OCI-LY7 (cell line): ENCODE results near the gene SHMT1. TPM values are rescaled to one million over a fixed set of nuclear protein-coding genes. Genes with fewer than 3 reads are reported as not detected.
A peak's percentile ranks its signal among the peaks of the same experiment; 100 is the strongest.

Source experiments
- BruUV-seq: library from RNA; stranded (reverse); fragments of 400-500 nt; replicated peaks from 2 replicates; lab custom pipeline; 2021; lab: Mats Ljungman, UMichigan
- CTCF ChIA-PET: fragments of 300-600 bp; sonication (Branson Sonifier 250); formaldehyde crosslinking; loops from one replicate; lab custom pipeline; 2022; ENCODE audit warnings: antibody characterized with exemption; ENCODE audit not compliant: unreplicated experiment; lab: Charles Lee
- POLR2A ChIA-PET: fragments of 300-600 bp; sonication (Branson Sonifier 250); formaldehyde crosslinking; loops from one replicate; lab custom pipeline; 2022; ENCODE audit warnings: antibody characterized with exemption; lab: Charles Lee
- DNase-seq: peaks from one replicate; pipeline ENCODE4 v3.0.0-alpha.2; 2015; ENCODE audit warnings: low spot score
- H2AFZ ChIP-seq: fragments of 200-600 bp; sonication (generic), shearing (Covaris generic); 2 replicates; pipeline ENCODE4 v1.6.1; 2014; ENCODE audit warnings: mild to moderate bottlenecking, antibody characterized with exemption, low read length, moderate library complexity
- H3K27ac ChIP-seq: fragments of 200-600 bp; sonication (generic); 2 replicates; pipeline ENCODE4 v1.5.1; 2014; ENCODE audit warnings: mixed run types, low read depth, mild to moderate bottlenecking, moderate library complexity, low read length, inconsistent platforms; ENCODE audit not compliant: poor library complexity, severe bottlenecking
- H3K36me3 ChIP-seq: fragments of 200-600 bp; sonication (generic); 2 replicates; pipeline ENCODE4 v1.6.1; 2014; ENCODE audit warnings: mild to moderate bottlenecking, antibody characterized with exemption, low read length, moderate library complexity, mixed read lengths; ENCODE audit not compliant: insufficient read depth
- H3K4me1 ChIP-seq: fragments of 200-600 bp; sonication (generic); 2 replicates; pipeline ENCODE4 v1.5.1; 2014; ENCODE audit warnings: mild to moderate bottlenecking, low read length; ENCODE audit not compliant: insufficient read depth, poor library complexity, severe bottlenecking
- H3K4me2 ChIP-seq: fragments of 200-600 bp; sonication (generic); 2 replicates; pipeline ENCODE4 v1.6.1; 2014; ENCODE audit warnings: mild to moderate bottlenecking, low read length
- H3K4me3 ChIP-seq: fragments of 200-600 bp; sonication (generic); 2 replicates; pipeline ENCODE4 v1.5.1; 2014; ENCODE audit warnings: mild to moderate bottlenecking, low read depth, low read length; ENCODE audit not compliant: poor library complexity, severe bottlenecking
- H3K79me2 ChIP-seq: fragments of 200-600 bp; sonication (generic); 2 replicates; pipeline ENCODE4 v1.6.1; 2016; ENCODE audit warnings: low read depth, mild to moderate bottlenecking, low read length, moderate library complexity, mixed read lengths; ENCODE audit not compliant: insufficient read depth
- H3K9me2 ChIP-seq: fragments of 200-600 bp; sonication (generic); 2 replicates; pipeline ENCODE4 v1.6.1; 2016; ENCODE audit warnings: mild to moderate bottlenecking, low read length, mixed read lengths; ENCODE audit not compliant: insufficient read depth
- H3K9me3 ChIP-seq: fragments of 200-600 bp; sonication (generic); 2 replicates; pipeline ENCODE4 v1.6.1; 2014; ENCODE audit warnings: mild to moderate bottlenecking, mixed run types, low read length, mixed read lengths
- H4K20me1 ChIP-seq: fragments of 200-600 bp; sonication (generic); 2 replicates; pipeline ENCODE4 v1.6.1; 2014; ENCODE audit warnings: mild to moderate bottlenecking, antibody characterized with exemption, low read length, moderate library complexity, mixed read lengths; ENCODE audit not compliant: insufficient read depth
- EZH2phosphoT487 ChIP-seq: fragments of 200-600 bp; sonication (generic); IDR thresholded peaks from 2 replicates; pipeline ENCODE4 v1.6.1; 2018; ENCODE audit warnings: low read depth, borderline replicate concordance, mild to moderate bottlenecking, mixed run types, antibody characterized with exemption, low read length, moderate library complexity, mixed read lengths
- intact Hi-C: fragments of 100-400 bp; cut with micrococcal nuclease; formaldehyde crosslinking; loops from one replicate; pipeline ENCODE4 v1.10.0; 2022; ENCODE audit not compliant: unreplicated experiment
- total RNA-seq, 2 experiments: library from RNA; depleted of rRNA in 1 of 2; stranded (reverse); fragments of >200 nt in 1 of 2; shearing (Covaris generic) in 1 of 2; gene quantifications; 2 replicates each; pipeline ENCODE4 v1.2.3, GENCODE V29; 2014 to 2022
- TF ChIP-seq, protein P1 (sequence below): fragments of 200-600 bp; sonication (generic); conservative IDR thresholded peaks from 2 replicates; pipeline ENCODE4 v1.5.1; 2014; ENCODE audit warnings: mild to moderate bottlenecking, antibody characterized with exemption, low read length, moderate library complexity, mixed read lengths

SHMT1 gene
- total RNA-seq, 2 experiments from 2014 or later = 66.5 to 101 TPM

DNA sequence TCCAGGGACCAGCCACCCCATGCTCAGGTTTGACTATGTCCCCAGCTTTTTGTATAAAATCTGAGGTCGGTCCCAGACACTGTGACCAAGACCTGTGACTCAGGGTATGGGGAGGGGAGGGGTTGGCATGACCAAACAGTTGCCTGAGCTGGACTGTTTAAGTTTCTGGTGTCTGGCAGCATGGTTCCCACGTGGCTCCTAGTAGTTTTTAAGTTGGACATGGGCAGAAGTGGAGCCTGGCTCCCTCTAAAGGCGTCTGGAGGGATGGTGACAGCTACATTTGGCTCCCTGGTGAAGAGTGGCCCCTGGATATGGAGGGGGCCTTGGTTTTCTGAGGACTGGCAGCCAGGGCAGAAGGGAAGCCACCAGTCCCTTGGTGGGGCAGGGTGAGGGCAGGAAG lies 40.3 kb downstream of the SHMT1 start:
- no peaks in the 10 kb centered on the region for H3K9me2 ChIP-seq
- H3K4me3 ChIP-seq = no peak overlapping the region
- H4K20me1 ChIP-seq = no peaks in the 10 kb centered on the region
- POLR2A ChIA-PET = no interaction called here
- no peak overlapping the region for H2AFZ ChIP-seq
- intact Hi-C loops = no loop called here
- H3K4me2 ChIP-seq = no peak overlapping the region
- peaks cover 2% of the 10 kb centered on the region; the same call in 1 of the 2 replicates for H3K79me2 ChIP-seq
- TF ChIP-seq, protein P1, sequence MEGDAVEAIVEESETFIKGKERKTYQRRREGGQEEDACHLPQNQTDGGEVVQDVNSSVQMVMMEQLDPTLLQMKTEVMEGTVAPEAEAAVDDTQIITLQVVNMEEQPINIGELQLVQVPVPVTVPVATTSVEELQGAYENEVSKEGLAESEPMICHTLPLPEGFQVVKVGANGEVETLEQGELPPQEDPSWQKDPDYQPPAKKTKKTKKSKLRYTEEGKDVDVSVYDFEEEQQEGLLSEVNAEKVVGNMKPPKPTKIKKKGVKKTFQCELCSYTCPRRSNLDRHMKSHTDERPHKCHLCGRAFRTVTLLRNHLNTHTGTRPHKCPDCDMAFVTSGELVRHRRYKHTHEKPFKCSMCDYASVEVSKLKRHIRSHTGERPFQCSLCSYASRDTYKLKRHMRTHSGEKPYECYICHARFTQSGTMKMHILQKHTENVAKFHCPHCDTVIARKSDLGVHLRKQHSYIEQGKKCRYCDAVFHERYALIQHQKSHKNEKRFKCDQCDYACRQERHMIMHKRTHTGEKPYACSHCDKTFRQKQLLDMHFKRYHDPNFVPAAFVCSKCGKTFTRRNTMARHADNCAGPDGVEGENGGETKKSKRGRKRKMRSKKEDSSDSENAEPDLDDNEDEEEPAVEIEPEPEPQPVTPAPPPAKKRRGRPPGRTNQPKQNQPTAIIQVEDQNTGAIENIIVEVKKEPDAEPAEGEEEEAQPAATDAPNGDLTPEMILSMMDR = peak; percentile 62
- TF ChIP-seq EZH2phosphoT487 = no peak
- peaks cover 49% of the 10 kb centered on the region for H3K36me3 ChIP-seq
- BruUV-seq = no TSS peak
- H3K27ac ChIP-seq = no peak overlapping the region
- CTCF ChIA-PET = interaction anchor here (1.2 kb wide), 1 partner anchor 10 kb away, joined by 3 read pairs; no protein-coding TSS in a partner anchor
- H3K9me3 ChIP-seq = no peaks in the 10 kb centered on the region
- peak; percentile 25 for DNase-seq
- H3K4me1 ChIP-seq = peaks cover 22% of the 10 kb centered on the region

DNA sequence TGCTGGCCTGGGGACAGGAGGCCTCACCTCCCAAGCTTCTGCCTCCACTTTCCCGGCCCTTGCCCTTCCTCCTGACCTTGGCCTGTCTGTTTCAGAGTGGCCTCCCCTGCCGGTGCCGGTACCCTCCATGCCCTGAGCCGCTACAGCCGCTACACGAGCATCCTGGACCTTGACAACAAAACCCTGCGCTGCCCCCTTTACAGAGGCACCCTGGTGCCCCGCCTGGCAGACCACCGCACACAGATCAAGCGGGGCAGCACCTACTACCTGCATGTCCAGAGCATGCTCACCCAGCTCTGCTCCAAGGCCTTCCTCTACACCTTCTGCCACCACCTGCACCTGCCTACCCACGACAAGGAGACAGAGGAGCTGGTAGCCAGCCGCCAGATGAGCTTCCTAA lies 40.8 kb downstream of the SHMT1 start:
- Histone ChIP-seq H3K36me3 (peaks cover 50% of the 10 kb centered on the region), H3K4me1 (peaks cover 27% of the 10 kb centered on the region), H4K20me1 (no peaks in the 10 kb centered on the region), H3K4me3 (no peak overlapping the region), H2AFZ (no peak overlapping the region), H3K27ac (no peak overlapping the region), H3K4me2 (no peak overlapping the region), H3K9me3 (no peaks in the 10 kb centered on the region), H3K9me2 (no peaks in the 10 kb centered on the region), H3K79me2 (peaks cover 5% of the 10 kb centered on the region; the same call in 1 of the 2 replicates)
- intact Hi-C loops = no loop called here
- DNase-seq = no peak
- no peak for TF ChIP-seq EZH2phosphoT487
- TF ChIP-seq, protein P1 = no peak
- ChIA-PET CTCF (interaction anchor here (1.2 kb wide), 1 partner anchor 10 kb away, joined by 3 read pairs; no protein-coding TSS in a partner anchor), POLR2A (no interaction called here)
- no TSS peak for BruUV-seq

DNA sequence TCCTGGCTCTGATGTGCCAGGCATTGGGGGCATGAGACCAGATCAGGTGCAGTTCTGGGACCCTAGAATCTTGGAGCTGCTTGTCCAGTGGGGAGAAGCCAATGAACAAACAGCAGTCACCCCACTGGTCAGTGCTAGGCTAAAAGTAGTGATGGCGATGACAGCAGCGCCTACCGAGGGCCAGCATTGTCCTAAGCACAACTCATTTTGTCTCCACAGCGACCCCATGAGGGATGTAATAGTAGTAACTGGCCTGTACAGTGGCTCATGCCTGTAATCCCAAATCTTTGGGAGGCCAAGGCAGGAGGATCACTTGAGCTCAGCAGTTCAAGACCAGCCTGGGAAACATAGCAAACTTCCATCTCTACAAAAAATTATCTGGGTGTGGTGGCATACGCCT lies 42.0 kb downstream of the SHMT1 start:
- no peak for TF ChIP-seq EZH2phosphoT487
- TF ChIP-seq, protein P1 = peak; percentile 59
- H3K9me3 ChIP-seq = no peaks in the 10 kb centered on the region
- POLR2A ChIA-PET = no interaction called here
- no peak for DNase-seq
- H3K4me1 ChIP-seq = peaks cover 35% of the 10 kb centered on the region
- H3K4me3 ChIP-seq = no peak overlapping the region
- no peak overlapping the region for H3K27ac ChIP-seq
- no peak overlapping the region for H2AFZ ChIP-seq
- intact Hi-C loops = no loop called here
- H3K4me2 ChIP-seq = no peak overlapping the region
- no peaks in the 10 kb centered on the region for H3K9me2 ChIP-seq
- H3K36me3 ChIP-seq = peaks cover 39% of the 10 kb centered on the region
- BruUV-seq = no TSS peak
- no peaks in the 10 kb centered on the region; the same call in 1 of the 2 replicates for H4K20me1 ChIP-seq
- H3K79me2 ChIP-seq = peaks cover 16% of the 10 kb centered on the region
- CTCF ChIA-PET = no interaction called here
